Endothelial cell of umbilical vein (primary cell): Measurements from ENCODE around the gene C17orf107. TPM values are rescaled to one million over a fixed set of nuclear protein-coding genes. Genes with fewer than 3 reads are reported as not detected.
A peak's percentile ranks its signal among the peaks of the same experiment; 100 is the strongest.

ENCODE experiments used
- BruUV-seq: library from RNA; stranded (reverse); fragments of 400-500 nt; replicated peaks from 2 replicates; lab custom pipeline; 2021; lab: Mats Ljungman, UMichigan
- CTCF ChIA-PET: fragments of 300-600, 350-600 bp; sonication (Branson Sonifier 250); formaldehyde crosslinking; loops from one replicate; lab custom pipeline; 2021; ENCODE audit warnings: antibody characterized with exemption, inconsistent platforms; lab: Charles Lee
- POLR2A ChIA-PET: fragments of 300-600, 350-600 bp; sonication (Branson Sonifier 250); formaldehyde crosslinking; loops from one replicate; lab custom pipeline; 2021; ENCODE audit warnings: antibody characterized with exemption, inconsistent platforms; lab: Charles Lee
- DNase-seq: peaks from one replicate; pipeline ENCODE4 v3.0.0-alpha.2; 2011; ENCODE audit warnings: low read depth, low spot score
- FAIRE-seq: peaks from 2 replicates; lab custom pipeline; 2011; peaks lifted over from hg19 to GRCh38; lab: Jason Lieb, UNC
- H2AFZ ChIP-seq: 2 replicates; pipeline ENCODE4 v1.6.0; 2012; ENCODE audit warnings: low read depth, low read length, control low read depth, inconsistent platforms
- H3K27ac ChIP-seq: 2 replicates; pipeline ENCODE4 v1.5.1; 2011; ENCODE audit warnings: low read depth, mild to moderate bottlenecking, control low read depth, low read length, moderate library complexity; ENCODE audit not compliant: insufficient read depth
- H3K27me3 ChIP-seq, 2 experiments: 2 replicates each; pipeline versions ENCODE4 v1.6.0 to v1.6.1; 2011; ENCODE audit warnings: low read length in 2 of 2, mixed read lengths in 1 of 2; ENCODE audit not compliant: control insufficient read depth in 2 of 2, insufficient read depth in 2 of 2
- H3K36me3 ChIP-seq, 2 experiments: 2 replicates in 1 of 2; 3 replicates in 1 of 2; pipeline ENCODE4 v1.5.1; 2011; ENCODE audit warnings: low read length in 2 of 2, mild to moderate bottlenecking in 1 of 2, moderate library complexity in 1 of 2; ENCODE audit not compliant: control insufficient read depth in 2 of 2, insufficient read depth in 2 of 2; ENCODE audit errors: extremely low read depth in 1 of 2
- H3K4me1 ChIP-seq: 3 replicates; pipeline ENCODE4 v1.5.1; 2011; ENCODE audit warnings: mild to moderate bottlenecking, low read length; ENCODE audit not compliant: control insufficient read depth, insufficient read depth; ENCODE audit errors: extremely low read depth
- H3K4me2 ChIP-seq: 2 replicates; pipeline ENCODE4 v1.6.1; 2011; ENCODE audit warnings: low read length, control low read depth, mixed read lengths; ENCODE audit not compliant: insufficient read depth
- H3K4me3 ChIP-seq, 3 experiments: fragments of 200-600 bp in 1 of 3; sonication (generic), shearing (Covaris generic) in 1 of 3; replicated peaks in 1 of 3; 2 replicates each; pipeline ENCODE4 v1.5.1; 2011 to 2016; ENCODE audit warnings: control low read depth in 3 of 3, low read length in 3 of 3, mild to moderate bottlenecking in 2 of 3, inconsistent platforms in 1 of 3, low read depth in 1 of 3, moderate library complexity in 1 of 3; ENCODE audit not compliant: insufficient read depth in 1 of 3
- H3K79me2 ChIP-seq: 2 replicates; pipeline ENCODE4 v1.6.0; 2012; ENCODE audit warnings: low read length, inconsistent platforms; ENCODE audit not compliant: control insufficient read depth, insufficient read depth
- H3K9ac ChIP-seq: replicated peaks from 2 replicates; pipeline ENCODE3; 2011; ENCODE audit warnings: low read length, control low read depth; ENCODE audit not compliant: insufficient read depth; ENCODE audit errors: extremely low read depth
- H3K9me1 ChIP-seq: replicated peaks from 3 replicates; pipeline ENCODE4 v1.6.0; 2011; ENCODE audit warnings: mild to moderate bottlenecking, low read length; ENCODE audit not compliant: control insufficient read depth, insufficient read depth; ENCODE audit errors: extremely low read depth
- H3K9me3 ChIP-seq: replicated peaks from 2 replicates; pipeline ENCODE4 v1.5.1; 2012; ENCODE audit warnings: low read length, inconsistent platforms; ENCODE audit not compliant: control insufficient read depth, insufficient read depth
- H4K20me1 ChIP-seq: replicated peaks from 2 replicates; pipeline ENCODE3; 2011; ENCODE audit warnings: mild to moderate bottlenecking, low read length; ENCODE audit not compliant: control insufficient read depth, insufficient read depth; ENCODE audit errors: extremely low read depth
- EZH2 ChIP-seq: IDR thresholded peaks from 2 replicates; pipeline ENCODE4 v1.6.1; 2012; ENCODE audit warnings: borderline replicate concordance, low read depth, mild to moderate bottlenecking, moderate library complexity, low read length, inconsistent platforms; ENCODE audit not compliant: severe bottlenecking
- FOS ChIP-seq: IDR thresholded peaks from 2 replicates; pipeline ENCODE4 v1.6.1; 2011; ENCODE audit warnings: mild to moderate bottlenecking, low read length, moderate library complexity, borderline replicate concordance; ENCODE audit not compliant: insufficient read depth
- GATA2 ChIP-seq: IDR thresholded peaks from 2 replicates; pipeline ENCODE4 v1.7.0; 2011; ENCODE audit warnings: low read depth, mild to moderate bottlenecking, moderate library complexity, mixed read lengths, low read length; ENCODE audit not compliant: insufficient read length, insufficient read depth
- JUN ChIP-seq: IDR thresholded peaks from 2 replicates; pipeline ENCODE4 v1.6.1; 2011; ENCODE audit warnings: borderline replicate concordance, low read depth; ENCODE audit not compliant: insufficient read length, insufficient read depth
- MAX ChIP-seq: IDR thresholded peaks from 2 replicates; pipeline ENCODE4 v1.6.1; 2011; ENCODE audit not compliant: insufficient read depth, insufficient read length
- MYC ChIP-seq: IDR thresholded peaks from one replicate; pipeline ENCODE4 v1.6.1; 2011; ENCODE audit warnings: mild to moderate bottlenecking, low read depth, low read length
- POLR2A ChIP-seq: IDR thresholded peaks from 2 replicates; pipeline ENCODE4 v1.6.1; 2012; ENCODE audit warnings: low read depth, mild to moderate bottlenecking, control low read depth, low read length
- POLR2AphosphoS5 ChIP-seq: IDR thresholded peaks from 2 replicates; pipeline ENCODE4 v1.6.1; 2012; ENCODE audit warnings: low read depth, mild to moderate bottlenecking, control low read depth, low read length, moderate library complexity; ENCODE audit not compliant: insufficient read depth
- dilution Hi-C: fragments of 300-500 bp; cut with MboI; formaldehyde crosslinking; loops from one replicate; pipeline ENCODE4 v1.15.0; 2019; ENCODE audit warnings: low sequenced_read_pairs; ENCODE audit not compliant: extremely low pct_ligation_motif_present
- intact Hi-C: fragments of 100-400 bp; cut with micrococcal nuclease; formaldehyde crosslinking; loops from one replicate; pipeline ENCODE4 v1.10.0; 2022
- polyA plus RNA-seq, 4 experiments: library from polyadenylated mRNA; depleted of rRNA in 3 of 4; stranded (reverse) in 3 of 4; unstranded in 1 of 4; fragments of >200 nt; gene quantifications; 2 replicates each; pipeline versions ENCODE4 v1.2.1 to v1.2.3, GENCODE V29; 2011 to 2012; ENCODE audit warnings: missing spikeins in 1 of 4
- total RNA-seq: library from RNA; stranded (reverse); gene quantifications from 2 replicates; pipeline ENCODE4 v1.2.3, GENCODE V29; 2021
- TF ChIP-seq, protein P1 (sequence below), 2 donors: IDR thresholded peaks; 1 replicate in 1 of 2; 2 replicates in 1 of 2; pipeline ENCODE4 v1.5.1; 2011; ENCODE audit warnings: low read length in 2 of 2, mild to moderate bottlenecking in 2 of 2, moderate library complexity in 2 of 2, control low read depth in 1 of 2, inconsistent platforms in 1 of 2, low read depth in 1 of 2; ENCODE audit not compliant: insufficient read depth in 1 of 2; ENCODE audit errors: extremely low read depth in 1 of 2

Gene C17orf107
- total and polyA plus RNA-seq, 2 donors (not counting 3 experiments of a cell fraction or from before 2014, with no cell fraction given), result 0.68 to 1.0 TPM

- peak overlapping the region; percentile 49 for H3K27ac ChIP-seq
- H3K27me3 ChIP-seq, result no peaks in the 10 kb centered on the region
- TF ChIP-seq FOS (peak; percentile 98), MYC (no peak), JUN (peak; percentile 78)
- H3K9me1 ChIP-seq, result no peaks in the 10 kb centered on the region
- peaks cover 77% of the 10 kb centered on the region for H3K79me2 ChIP-seq
- H3K4me3 ChIP-seq, result peak overlapping the region in 1 of 3 experiments; percentile 25
- H2AFZ ChIP-seq, result no peak overlapping the region
- ChIA-PET CTCF (interaction anchor here (0.9 to 2.0 kb wide), 2 partner anchors 22 to 36 kb away, joined by 3 to 8 read pairs; partner anchors contain the start of gene SPAG7), POLR2A (interaction anchor here (1.7 kb wide), 1 partner anchor 22 kb away, joined by 5 read pairs; the partner anchor contains the start of gene SPAG7)
- no TSS peak for BruUV-seq
- intact Hi-C loops (no loop called here), dilution Hi-C loops (no loop called here)
- peak overlapping the region; percentile 12 for H3K9ac ChIP-seq
- peak overlapping the region; percentile 66 for H3K4me2 ChIP-seq
- H3K4me1 ChIP-seq, result peaks cover 32% of the 10 kb centered on the region
- no peaks in the 10 kb centered on the region for H4K20me1 ChIP-seq
- FAIRE-seq, result peak; percentile 93
- no peaks in the 10 kb centered on the region for H3K9me3 ChIP-seq
- H3K36me3 ChIP-seq, result peaks cover 13 to 28% of the 10 kb centered on the region in 2 experiments
- DNase-seq, result peak; percentile 77
These were observed 46.0 kb downstream of the C17orf107 start for GRCh38 chr17:4945176-4945943.

- H3K9me1 ChIP-seq, result no peaks in the 10 kb centered on the region
- H3K4me3 ChIP-seq, result peak overlapping the region in 2 of 3 experiments; percentile 4 to 86
- FAIRE-seq (peak; percentile 35), DNase-seq (no peak)
- no peaks in the 10 kb centered on the region for H3K9me3 ChIP-seq
- CTCF ChIA-PET, result interaction anchor here (0.9 to 2.0 kb wide), 3 partner anchors 21 to 42 kb away, joined by 3 to 8 read pairs (median 4); partner anchors contain the start of genes CAMTA2 and SPAG7
- peak overlapping the region; percentile 93 for H3K4me2 ChIP-seq
- POLR2A ChIA-PET, result interaction anchor here (1.7 kb wide), 1 partner anchor 21 kb away, joined by 5 read pairs; the partner anchor contains the start of gene SPAG7
- TF ChIP-seq MYC (no peak), JUN (no peak), FOS (no peak), POLR2A (no peak), GATA2 (no peak), POLR2AphosphoS5 (no peak), EZH2 (no peak), MAX (no peak)
- TF ChIP-seq, protein P1, sequence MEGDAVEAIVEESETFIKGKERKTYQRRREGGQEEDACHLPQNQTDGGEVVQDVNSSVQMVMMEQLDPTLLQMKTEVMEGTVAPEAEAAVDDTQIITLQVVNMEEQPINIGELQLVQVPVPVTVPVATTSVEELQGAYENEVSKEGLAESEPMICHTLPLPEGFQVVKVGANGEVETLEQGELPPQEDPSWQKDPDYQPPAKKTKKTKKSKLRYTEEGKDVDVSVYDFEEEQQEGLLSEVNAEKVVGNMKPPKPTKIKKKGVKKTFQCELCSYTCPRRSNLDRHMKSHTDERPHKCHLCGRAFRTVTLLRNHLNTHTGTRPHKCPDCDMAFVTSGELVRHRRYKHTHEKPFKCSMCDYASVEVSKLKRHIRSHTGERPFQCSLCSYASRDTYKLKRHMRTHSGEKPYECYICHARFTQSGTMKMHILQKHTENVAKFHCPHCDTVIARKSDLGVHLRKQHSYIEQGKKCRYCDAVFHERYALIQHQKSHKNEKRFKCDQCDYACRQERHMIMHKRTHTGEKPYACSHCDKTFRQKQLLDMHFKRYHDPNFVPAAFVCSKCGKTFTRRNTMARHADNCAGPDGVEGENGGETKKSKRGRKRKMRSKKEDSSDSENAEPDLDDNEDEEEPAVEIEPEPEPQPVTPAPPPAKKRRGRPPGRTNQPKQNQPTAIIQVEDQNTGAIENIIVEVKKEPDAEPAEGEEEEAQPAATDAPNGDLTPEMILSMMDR (IDR thresholded peaks at IDR 0.05; ENCODE audit: extremely low read depth in 1 of 2, insufficient read depth in 1 of 2, low read depth in 1 of 2, low read length in 2 of 2), result no peak
- BruUV-seq, result no TSS peak
- no peaks in the 10 kb centered on the region for H3K27me3 ChIP-seq
- H3K36me3 ChIP-seq, result peaks cover 13 to 28% of the 10 kb centered on the region in 2 experiments
- H3K9ac ChIP-seq, result peak overlapping the region; percentile 7
- H3K27ac ChIP-seq, result no peak overlapping the region
- H3K79me2 ChIP-seq, result peaks cover 73% of the 10 kb centered on the region
- dilution Hi-C loops, result no loop called here
- H2AFZ ChIP-seq, result no peak overlapping the region
- intact Hi-C loops, result loop anchor here (1.0 kb wide), 1 partner anchor 40 kb away; no protein-coding TSS in a partner anchor
- H4K20me1 ChIP-seq, result no peaks in the 10 kb centered on the region
- H3K4me1 ChIP-seq, result peaks cover 35% of the 10 kb centered on the region
These were observed 46.6 kb downstream of the C17orf107 start for GRCh38 chr17:4945944-4946280.
